Stimulated activated naive CD8-positive, alpha-beta T cell treated with anti-CD3 and anti-CD28 coated beads, Interleukin-15, amount 100 ng/mL, for 72 hours (primary cell): Measurements from ENCODE around the gene ATP9B.

Source experiments
- ATAC-seq: fragments of 150-1000 bp; cut with Tn5 transposase; 2 replicates; pipeline ENCODE4 v1.10.0; 2021; ENCODE audit warnings: mild to moderate bottlenecking, moderate library complexity
- DNase-seq, 2 donors: peaks; one replicate each; pipeline ENCODE4 v3.0.0; 2021 to 2022
- H3K27ac Mint-ChIP-seq, 2 donors: one replicate each; pipeline ENCODE4 v1.8.0; 2022; ENCODE audit warnings: mild to moderate bottlenecking in 2 of 2, mixed read lengths in 2 of 2, moderate library complexity in 2 of 2
- H3K27me3 Mint-ChIP-seq: one replicate; pipeline ENCODE4 v1.8.0; 2022; ENCODE audit warnings: mixed read lengths
- H3K4me1 Mint-ChIP-seq: one replicate; pipeline ENCODE4 v1.8.0; 2022; ENCODE audit warnings: mild to moderate bottlenecking, mixed read lengths
- H3K4me3 Mint-ChIP-seq, 2 donors: one replicate each; pipeline ENCODE4 v1.8.0; 2022; ENCODE audit warnings: mild to moderate bottlenecking in 2 of 2, mixed read lengths in 2 of 2, moderate library complexity in 1 of 2
- H3K9me3 Mint-ChIP-seq, 2 donors: one replicate each; pipeline ENCODE4 v1.8.0; 2022; ENCODE audit warnings: mixed read lengths in 2 of 2

ATP9B gene

GRCh38 chr18:79068937-79069716 lies at the start of gene ATP9B:
TSS of gene ATP9B (plus strand) at chr18:79069394. CDS start at chr18:79069411, 17 bp downstream.
- peak; percentile 90 for ATAC-seq
- Mint-ChIP-seq H3K4me1 (peaks cover 37% of the 10 kb centered on the region), H3K4me3 (peak within 1 kb of the TSS; percentile 83 to 93)

GRCh38 chr18:79019881-79020280 lies 49.3 kb upstream of the ATP9B start:
- H3K4me3 Mint-ChIP-seq, result no peak overlapping the region
- H3K27me3 Mint-ChIP-seq, result peaks cover 18% of the 10 kb centered on the region
- ATAC-seq (no peak), DNase-seq (no peak)
- H3K27ac Mint-ChIP-seq, result no peak overlapping the region
- no peaks in the 10 kb centered on the region for H3K4me1 Mint-ChIP-seq
- no peaks in the 10 kb centered on the region for H3K9me3 Mint-ChIP-seq

More at GRCh38 chr18:79068937-79069716, at the start of gene ATP9B:
- Mint-ChIP-seq H3K27ac (peak within 1 kb of the TSS; percentile 96 to 99), H3K27me3 (no peaks in the 10 kb centered on the region), H3K9me3 (peaks cover 25 to 31% of the 10 kb centered on the region in 2 donors)
- DNase-seq, result peak; percentile 100

- DNase-seq (no peak), ATAC-seq (no peak)
- Mint-ChIP-seq H3K27me3 (peaks cover 18% of the 10 kb centered on the region), H3K27ac (no peak overlapping the region), H3K4me1 (no peaks in the 10 kb centered on the region), H3K9me3 (peaks cover 0 to 7% of the 10 kb centered on the region in 2 donors), H3K4me3 (no peak overlapping the region)
These were observed 46.6 kb upstream of the ATP9B start for GRCh38 chr18:79022603-79023002.

GRCh38 chr18:79026491-79026890 lies 42.7 kb upstream of the ATP9B start:
- DNase-seq, result no peak
- Mint-ChIP-seq H3K4me3 (no peak overlapping the region), H3K4me1 (no peaks in the 10 kb centered on the region), H3K27me3 (peaks cover 1% of the 10 kb centered on the region), H3K9me3 (peaks cover 4 to 24% of the 10 kb centered on the region in 2 donors), H3K27ac (no peak overlapping the region)
- no peak for ATAC-seq

GRCh38 chr18:79030680-79031079 lies 38.5 kb upstream of the ATP9B start:
- DNase-seq (no peak), ATAC-seq (no peak)
- no peak overlapping the region for H3K27ac Mint-ChIP-seq
- H3K27me3 Mint-ChIP-seq, result peaks cover 10% of the 10 kb centered on the region
- no peaks in the 10 kb centered on the region for H3K4me1 Mint-ChIP-seq
- peaks cover 4 to 31% of the 10 kb centered on the region in 2 donors for H3K9me3 Mint-ChIP-seq
- H3K4me3 Mint-ChIP-seq, result no peak overlapping the region

GRCh38 chr18:79042276-79042675 lies 26.9 kb upstream of the ATP9B start:
- peaks cover 34% of the 10 kb centered on the region for H3K27me3 Mint-ChIP-seq
- no peak overlapping the region for H3K27ac Mint-ChIP-seq
- peaks cover 0 to 4% of the 10 kb centered on the region in 2 donors for H3K9me3 Mint-ChIP-seq
- DNase-seq (no peak), ATAC-seq (no peak)
- H3K4me3 Mint-ChIP-seq, result no peak overlapping the region
- H3K4me1 Mint-ChIP-seq, result no peaks in the 10 kb centered on the region

- peak; percentile 69 for ATAC-seq
- Mint-ChIP-seq H3K9me3 (no peaks in the 10 kb centered on the region), H3K27me3 (peaks cover 30% of the 10 kb centered on the region), H3K4me1 (no peaks in the 10 kb centered on the region), H3K27ac (no peak overlapping the region), H3K4me3 (no peak overlapping the region)
- no peak for DNase-seq
These were observed 25.9 kb upstream of the ATP9B start for GRCh38 chr18:79043288-79043687.

GRCh38 chr18:79046522-79046921 lies 22.7 kb upstream of the ATP9B start:
- no peak overlapping the region for H3K4me3 Mint-ChIP-seq
- ATAC-seq, result peak; percentile 19

GRCh38 chr18:79047556-79048244 lies 21.5 kb upstream of the ATP9B start:
- ATAC-seq (peak; percentile 23), DNase-seq (no peak)
- Mint-ChIP-seq H3K4me3 (no peak overlapping the region), H3K4me1 (no peaks in the 10 kb centered on the region), H3K27ac (peak overlapping the region in 1 of 2 donors; percentile 19), H3K27me3 (peaks cover 25% of the 10 kb centered on the region), H3K9me3 (no peaks in the 10 kb centered on the region)

More at GRCh38 chr18:79046522-79046921, 22.7 kb upstream of the ATP9B start:
- H3K27me3 Mint-ChIP-seq, result peaks cover 19% of the 10 kb centered on the region
- H3K4me1 Mint-ChIP-seq, result no peaks in the 10 kb centered on the region
- H3K9me3 Mint-ChIP-seq, result no peaks in the 10 kb centered on the region
- H3K27ac Mint-ChIP-seq, result no peak overlapping the region
- no peak for DNase-seq

- peak overlapping the region in 1 of 2 donors; percentile 19 for H3K27ac Mint-ChIP-seq
- ATAC-seq, result no peak
- no peaks in the 10 kb centered on the region for H3K4me1 Mint-ChIP-seq
- H3K9me3 Mint-ChIP-seq, result no peaks in the 10 kb centered on the region
- no peak overlapping the region for H3K4me3 Mint-ChIP-seq
- H3K27me3 Mint-ChIP-seq, result peaks cover 25% of the 10 kb centered on the region
- DNase-seq, result no peak
These were observed 21.0 kb upstream of the ATP9B start for GRCh38 chr18:79048245-79048632.

- no peak for DNase-seq
- no peak overlapping the region for H3K27ac Mint-ChIP-seq
These were observed 19.7 kb upstream of the ATP9B start for GRCh38 chr18:79049506-79049905.

GRCh38 chr18:79050005-79050404 lies 19.2 kb upstream of the ATP9B start:
- ATAC-seq (no peak), DNase-seq (no peak)
- Mint-ChIP-seq H3K9me3 (no peaks in the 10 kb centered on the region), H3K4me3 (no peak overlapping the region), H3K27me3 (peaks cover 33% of the 10 kb centered on the region), H3K27ac (no peak overlapping the region), H3K4me1 (no peaks in the 10 kb centered on the region)

More at GRCh38 chr18:79049506-79049905, 19.7 kb upstream of the ATP9B start:
- H3K4me3 Mint-ChIP-seq, result no peak overlapping the region
- no peaks in the 10 kb centered on the region for H3K4me1 Mint-ChIP-seq
- ATAC-seq, result no peak
- H3K27me3 Mint-ChIP-seq, result peaks cover 33% of the 10 kb centered on the region
- H3K9me3 Mint-ChIP-seq, result no peaks in the 10 kb centered on the region

- DNase-seq (no peak), ATAC-seq (no peak)
- no peak overlapping the region for H3K27ac Mint-ChIP-seq
- H3K4me3 Mint-ChIP-seq, result no peak overlapping the region
- peaks cover 17% of the 10 kb centered on the region for H3K27me3 Mint-ChIP-seq
- no peaks in the 10 kb centered on the region for H3K4me1 Mint-ChIP-seq
- no peaks in the 10 kb centered on the region for H3K9me3 Mint-ChIP-seq
These were observed 12.3 kb upstream of the ATP9B start for GRCh38 chr18:79056827-79057367.

GRCh38 chr18:79058007-79058406 lies 11.2 kb upstream of the ATP9B start:
- Mint-ChIP-seq H3K4me3 (no peak overlapping the region), H3K27me3 (peaks cover 10% of the 10 kb centered on the region), H3K4me1 (no peaks in the 10 kb centered on the region), H3K27ac (no peak overlapping the region), H3K9me3 (no peaks in the 10 kb centered on the region)
- no peak for ATAC-seq
- DNase-seq, result no peak

GRCh38 chr18:79062806-79063205 lies 6.4 kb upstream of the ATP9B start:
- ATAC-seq, result no peak
- no peak overlapping the region for H3K27ac Mint-ChIP-seq
- no peak for DNase-seq
- no peak overlapping the region for H3K4me3 Mint-ChIP-seq
- H3K9me3 Mint-ChIP-seq, result peaks cover 24 to 25% of the 10 kb centered on the region in 2 donors
- H3K4me1 Mint-ChIP-seq, result peaks cover 7% of the 10 kb centered on the region
- no peaks in the 10 kb centered on the region for H3K27me3 Mint-ChIP-seq

GRCh38 chr18:79064228-79064627 lies 5.0 kb upstream of the ATP9B start:
- no peaks in the 10 kb centered on the region for H3K27me3 Mint-ChIP-seq
- peaks cover 8% of the 10 kb centered on the region for H3K4me1 Mint-ChIP-seq
- DNase-seq (no peak), ATAC-seq (no peak)
- peaks cover 24 to 25% of the 10 kb centered on the region in 2 donors for H3K9me3 Mint-ChIP-seq
- H3K27ac Mint-ChIP-seq, result no peak overlapping the region
- H3K4me3 Mint-ChIP-seq, result no peak overlapping the region
